ENCODE data around the gene SUFU. TPM values are rescaled to one million over a fixed set of nuclear protein-coding genes. Genes with fewer than 3 reads are reported as not detected.

The SUFU gene

DNA sequence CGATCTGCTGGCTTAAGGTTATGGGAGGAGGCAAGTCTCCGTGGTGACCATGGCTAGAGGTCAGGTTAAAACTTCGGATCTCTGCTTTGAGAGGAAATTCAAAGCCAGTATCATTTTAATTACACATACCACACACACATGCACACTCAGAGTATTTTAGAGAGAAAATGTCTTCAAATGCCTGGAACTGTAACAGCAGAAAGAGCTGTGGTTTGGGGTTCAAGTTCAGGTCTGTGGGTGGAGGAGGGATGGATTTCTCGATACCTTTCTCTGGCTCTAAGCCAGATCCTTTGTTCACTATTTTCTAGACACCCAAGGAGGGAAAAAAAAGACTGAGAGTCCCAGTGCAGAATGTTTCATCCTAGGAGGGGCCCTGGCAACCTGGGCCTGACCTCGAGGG lies 177.9 kb downstream of the SUFU start:
- Histone ChIP-seq H3K4me1 (ENCODE audit: control insufficient read depth, insufficient read depth, low read depth, low read length) (peaks cover 33% of the 10 kb centered on the region), H3K9me3 (ENCODE audit: control insufficient read depth, low read length) (no peaks in the 10 kb centered on the region), H3K4me2 (ENCODE audit: low read length, poor library complexity, severe bottlenecking) (no peak overlapping the region), H3K14ac (ENCODE audit: low read length in 2 of 2) (no peak overlapping the region), H4K8ac (ENCODE audit: low read length) (no peak overlapping the region), H3K9ac (ENCODE audit: low read length) (no peak overlapping the region), H2AK5ac (ENCODE audit: low read length, severe bottlenecking) (peak overlapping the region; percentile 17), H3K4me3 (ENCODE audit: insufficient read depth in 1 of 2, low read depth in 1 of 2, low read length in 2 of 2) (no peak overlapping the region), H3K79me1 (replicated peaks; ENCODE audit: low read length, poor library complexity, severe bottlenecking) (peaks cover 12% of the 10 kb centered on the region), H2BK15ac (ENCODE audit: low read depth, poor library complexity, severe bottlenecking) (no peak overlapping the region), H2BK5ac (ENCODE audit: low read depth, low read length, poor library complexity, severe bottlenecking) (no peak overlapping the region), H4K91ac (ENCODE audit: low read length) (no peak overlapping the region), H2BK12ac (ENCODE audit: low read length in 2 of 2) (no peak overlapping the region), H3K27ac (ENCODE audit: low read length, poor library complexity, severe bottlenecking) (no peak overlapping the region), H3K36me3 (ENCODE audit: control insufficient read depth in 1 of 2, insufficient read depth in 2 of 2, low read depth in 1 of 2, low read length in 2 of 2) (peaks cover 32 to 33% of the 10 kb centered on the region in 2 experiments), H3K18ac (ENCODE audit: low read depth in 1 of 2, low read length in 2 of 2) (no peak overlapping the region), H3K27me3 (ENCODE audit: control insufficient read depth in 1 of 2, insufficient read depth in 1 of 2, low read length in 2 of 2) (no peaks in the 10 kb centered on the region), H2BK120ac (ENCODE audit: low read depth, low read length) (no peak overlapping the region), H3K4ac (ENCODE audit: low read depth in 1 of 2, low read length in 2 of 2) (no peak overlapping the region), H3K23ac (ENCODE audit: low read length in 2 of 2) (no peak overlapping the region), H2AFZ (ENCODE audit: low read depth, low read length) (no peak overlapping the region)
- WGBS: 100% methylated on average over 2 of the region's 5 CpGs
- no peak for DNase-seq

DNA sequence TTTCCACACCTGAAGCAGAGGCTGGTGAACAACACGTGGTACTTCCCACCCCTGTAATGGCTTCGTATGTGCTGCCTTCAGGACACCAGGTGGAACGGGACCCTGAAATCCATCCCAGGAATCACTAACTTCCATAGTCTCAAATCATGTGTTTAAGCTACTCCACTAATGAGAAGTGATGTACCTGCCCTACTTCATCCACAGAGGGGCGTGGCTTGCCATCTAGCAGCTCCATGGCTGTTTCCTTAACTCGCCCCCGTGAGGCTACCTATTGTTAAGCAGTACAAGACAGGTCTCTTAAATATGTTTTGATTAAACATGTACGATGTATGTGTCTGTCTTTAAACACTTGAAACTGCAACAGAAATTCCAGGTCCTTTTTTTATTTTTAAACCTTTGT lies 178.6 kb downstream of the SUFU start:
- Histone ChIP-seq H3K9me3 (ENCODE audit: control insufficient read depth, low read length) (no peaks in the 10 kb centered on the region), H3K14ac (ENCODE audit: low read length in 2 of 2) (no peak overlapping the region), H3K4me2 (ENCODE audit: low read length, poor library complexity, severe bottlenecking) (no peak overlapping the region), H3K27me3 (ENCODE audit: control insufficient read depth in 1 of 2, insufficient read depth in 1 of 2, low read length in 2 of 2) (no peaks in the 10 kb centered on the region), H4K8ac (ENCODE audit: low read length) (no peak overlapping the region), H2AK5ac (ENCODE audit: low read length, severe bottlenecking) (peak overlapping the region; percentile 3), H3K9ac (ENCODE audit: low read length) (no peak overlapping the region), H2BK5ac (ENCODE audit: low read depth, low read length, poor library complexity, severe bottlenecking) (no peak overlapping the region), H2BK120ac (ENCODE audit: low read depth, low read length) (no peak overlapping the region), H3K4me3 (ENCODE audit: insufficient read depth in 1 of 2, low read depth in 1 of 2, low read length in 2 of 2) (no peak overlapping the region), H3K18ac (ENCODE audit: low read depth in 1 of 2, low read length in 2 of 2) (no peak overlapping the region), H3K4me1 (ENCODE audit: control insufficient read depth, insufficient read depth, low read depth, low read length) (peaks cover 26% of the 10 kb centered on the region), H3K23ac (ENCODE audit: low read length in 2 of 2) (no peak overlapping the region), H3K27ac (ENCODE audit: low read length, poor library complexity, severe bottlenecking) (no peak overlapping the region), H2BK15ac (ENCODE audit: low read depth, poor library complexity, severe bottlenecking) (no peak overlapping the region), H3K79me1 (replicated peaks; ENCODE audit: low read length, poor library complexity, severe bottlenecking) (peaks cover 12% of the 10 kb centered on the region), H2AFZ (ENCODE audit: low read depth, low read length) (no peak overlapping the region), H3K4ac (ENCODE audit: low read depth in 1 of 2, low read length in 2 of 2) (no peak overlapping the region), H3K36me3 (ENCODE audit: control insufficient read depth in 1 of 2, insufficient read depth in 2 of 2, low read depth in 1 of 2, low read length in 2 of 2) (peaks cover 32 to 36% of the 10 kb centered on the region in 2 experiments), H2BK12ac (ENCODE audit: low read length in 2 of 2) (no peak overlapping the region), H4K91ac (ENCODE audit: low read length) (peak overlapping the region; percentile 48)
- WGBS: 94% methylated on average over 6 of the region's 7 CpGs
- no peak for DNase-seq

DNA sequence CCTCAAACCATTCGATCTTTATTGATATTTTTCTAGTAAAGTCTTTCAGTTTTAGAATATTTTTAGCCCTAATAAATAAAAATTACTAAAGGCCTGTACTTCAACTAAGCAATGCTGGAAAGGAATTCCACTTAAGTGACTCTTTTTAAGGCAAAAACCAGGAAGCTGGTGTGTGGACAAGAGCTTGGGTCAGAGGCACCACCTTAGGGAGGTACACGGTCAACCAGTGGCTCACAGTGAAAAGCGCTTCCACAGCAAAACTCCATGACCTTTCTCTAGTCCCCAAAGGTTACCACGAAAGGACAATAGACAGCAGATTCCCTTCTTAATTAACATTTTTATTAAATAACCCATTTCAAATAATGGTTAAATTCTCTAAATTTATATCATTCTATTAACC lies 179.2 kb downstream of the SUFU start:
- peaks cover 21% of the 10 kb centered on the region for H3K4me1 ChIP-seq (ENCODE audit: control insufficient read depth, insufficient read depth, low read depth, low read length)
- H2BK5ac ChIP-seq (ENCODE audit: low read depth, low read length, poor library complexity, severe bottlenecking): no peak overlapping the region
- H3K4ac ChIP-seq (ENCODE audit: low read depth in 1 of 2, low read length in 2 of 2): no peak overlapping the region
- no peak overlapping the region for H3K27ac ChIP-seq (ENCODE audit: low read length, poor library complexity, severe bottlenecking)
- H2AFZ ChIP-seq (ENCODE audit: low read depth, low read length): no peak overlapping the region
- no peak overlapping the region for H4K8ac ChIP-seq (ENCODE audit: low read length)
- no peak overlapping the region for H3K9ac ChIP-seq (ENCODE audit: low read length)
- H3K4me2 ChIP-seq (ENCODE audit: low read length, poor library complexity, severe bottlenecking): no peak overlapping the region
- 97% methylated on average over 3 of the region's 4 CpGs for WGBS
- H3K18ac ChIP-seq (ENCODE audit: low read depth in 1 of 2, low read length in 2 of 2): no peak overlapping the region
- peaks cover 32 to 36% of the 10 kb centered on the region in 2 experiments for H3K36me3 ChIP-seq (ENCODE audit: control insufficient read depth in 1 of 2, insufficient read depth in 2 of 2, low read depth in 1 of 2, low read length in 2 of 2)
- no peak overlapping the region for H2BK120ac ChIP-seq (ENCODE audit: low read depth, low read length)
- no peak overlapping the region for H2BK12ac ChIP-seq (ENCODE audit: low read length in 2 of 2)
- H4K91ac ChIP-seq (ENCODE audit: low read length): no peak overlapping the region
- no peaks in the 10 kb centered on the region for H3K9me3 ChIP-seq (ENCODE audit: control insufficient read depth, low read length)
- DNase-seq: no peak
- no peak overlapping the region for H3K4me3 ChIP-seq (ENCODE audit: insufficient read depth in 1 of 2, low read depth in 1 of 2, low read length in 2 of 2)
- no peak overlapping the region for H2BK15ac ChIP-seq (ENCODE audit: low read depth, poor library complexity, severe bottlenecking)
- H3K27me3 ChIP-seq (ENCODE audit: control insufficient read depth in 1 of 2, insufficient read depth in 1 of 2, low read length in 2 of 2): no peaks in the 10 kb centered on the region
- H3K79me1 ChIP-seq (replicated peaks; ENCODE audit: low read length, poor library complexity, severe bottlenecking): peaks cover 7% of the 10 kb centered on the region
- no peak overlapping the region for H3K14ac ChIP-seq (ENCODE audit: low read length in 2 of 2)
- H2AK5ac ChIP-seq (ENCODE audit: low read length, severe bottlenecking): no peak overlapping the region
- no peak overlapping the region for H3K23ac ChIP-seq (ENCODE audit: low read length in 2 of 2)

Small RNA genes within 50 kb of the gene (small RNA-seq; reads per million reads assigned to genes)
- not detected for gene RNU6-43P (ENCODE audit: low read depth)

Measured in mesenchymal stem cell (in vitro differentiated cells and primary cell).